Transverse colon (tissue), 4 donors: ENCODE data around the gene SUPT5H. TPM values are rescaled to one million over a fixed set of nuclear protein-coding genes. Genes with fewer than 3 reads are reported as not detected.

ENCODE experiments used
- DNase-seq: peaks from one replicate; pipeline ENCODE4 v3.0.0-alpha.2; 2019
- H3K27ac ChIP-seq, 4 donors: fragments of 200-600 bp; sonication (generic); 2 replicates each; pipeline ENCODE4 v1.5.1; 2016 to 2018; ENCODE audit warnings: inconsistent platforms in 4 of 4
- H3K27me3 ChIP-seq: fragments of 200-600 bp; sonication (generic); 2 replicates; pipeline ENCODE4 v1.5.1; 2017; ENCODE audit warnings: inconsistent platforms
- H3K36me3 ChIP-seq, 4 donors: fragments of 200-600 bp; sonication (generic); 2 replicates each; pipeline ENCODE4 v1.5.1; 2017 to 2019; ENCODE audit warnings: inconsistent platforms in 4 of 4
- H3K4me1 ChIP-seq, 4 donors: fragments of 200-600 bp; sonication (generic); 2 replicates each; pipeline ENCODE4 v1.5.1; 2017 to 2020; ENCODE audit warnings: inconsistent platforms in 4 of 4
- H3K4me3 ChIP-seq, 4 donors: fragments of 200-600 bp; sonication (generic); 1 replicate in 1 of 4; 2 replicates in 3 of 4; pipeline versions ENCODE4 v1.5.1 to v1.6.1; 2017 to 2019; ENCODE audit warnings: inconsistent platforms in 4 of 4
- H3K9me3 ChIP-seq, 2 donors: fragments of 200-600 bp; sonication (generic); 2 replicates each; pipeline ENCODE4 v1.5.1; 2017 to 2019; ENCODE audit warnings: inconsistent platforms in 2 of 2
- EP300 ChIP-seq: sonication (generic); formaldehyde crosslinking; IDR thresholded peaks from one replicate; pipeline ENCODE4 v1.6.1; 2017; ENCODE audit warnings: antibody characterized with exemption, low read depth
- POLR2A ChIP-seq: fragments of 450-650 bp; IDR thresholded peaks from one replicate; pipeline ENCODE4 v1.6.1; 2016; ENCODE audit warnings: antibody characterized with exemption, mild to moderate bottlenecking, moderate library complexity
- POLR2AphosphoS5 ChIP-seq, 3 donors: sonication (generic); formaldehyde crosslinking; IDR thresholded peaks; one replicate each; pipeline ENCODE4 v1.6.1; 2016; ENCODE audit warnings: antibody characterized with exemption in 3 of 3
- WGBS, 2 donors: methylation state at CpG; one replicate each; pipeline ENCODE4 v1.1.5; 2018; ENCODE audit warnings: low coverage in 1 of 2; 5-methylcytosine and 5-hydroxymethylcytosine counted together
- in situ Hi-C, 4 donors: fragments of 200-750 bp; cut with MboI; loops; one replicate each; pipeline versions ENCODE4 v1.15.0 to v1.15.1; 2017; ENCODE audit warnings: low sequenced_read_pairs in 3 of 4, low pct_ligation_motif_present in 1 of 4, low pct_unique_long_range_greater_than_20kb in 1 of 4
- intact Hi-C: fragments of 100-400 bp; cut with DNase I; formaldehyde crosslinking; loops from one replicate; pipeline ENCODE4 v1.15.1; 2023; ENCODE audit warnings: low total_unique reads
- total RNA-seq, 4 donors: library from RNA; depleted of rRNA; stranded (reverse); fragments of >200 nt; gene quantifications; one replicate each; pipeline ENCODE4 v1.1.0, GENCODE V29; 2016
- TF ChIP-seq, protein P1 (sequence below), 5 experiments: fragments of 200-600 bp in 3 of 5; fragments of 450-650 bp in 2 of 5; sonication (generic) in 3 of 5; IDR thresholded peaks; 1 replicate in 2 of 5; 2 replicates in 3 of 5; pipeline ENCODE4 v1.5.1; 2016 to 2017; ENCODE audit warnings: antibody characterized with exemption in 5 of 5, inconsistent platforms in 3 of 5, mild to moderate bottlenecking in 2 of 5, moderate library complexity in 1 of 5

The SUPT5H gene
- total RNA-seq, 4 donors from 2014 or later: 97.1 to 161 (median 125) TPM

DNA sequence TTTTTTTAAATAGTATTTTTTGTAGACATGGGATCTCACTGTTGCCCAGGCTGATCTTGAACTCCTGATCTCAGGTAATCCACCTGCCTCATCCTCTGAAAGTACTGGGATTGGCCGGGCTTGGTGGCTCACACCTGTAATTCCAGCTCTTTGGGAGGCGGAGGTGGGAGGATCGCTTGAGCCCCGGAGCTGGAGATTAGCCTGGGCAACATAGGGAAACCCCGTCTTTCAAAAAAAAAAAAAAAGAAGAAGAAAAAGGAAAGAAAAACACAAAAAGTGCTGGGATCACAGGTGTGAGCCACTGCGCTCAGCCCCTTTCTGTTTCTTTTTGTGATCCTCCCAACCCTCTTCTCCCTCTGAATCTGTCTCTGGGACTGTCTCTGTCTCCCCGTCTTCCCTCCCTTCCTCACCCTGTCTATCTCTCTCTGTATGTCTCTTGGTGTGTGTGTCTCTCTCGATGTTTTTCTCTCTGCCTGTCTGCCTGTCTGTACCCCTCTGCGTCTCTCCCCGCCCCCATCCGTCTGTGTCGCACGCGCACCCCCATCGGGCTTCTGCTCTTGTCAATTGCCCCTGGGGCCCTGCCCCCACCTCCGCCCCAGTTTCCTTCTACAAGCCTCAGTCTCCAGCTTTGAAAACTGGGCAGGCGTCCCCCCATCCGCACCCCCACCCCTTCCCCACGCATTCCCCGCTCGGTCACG, 39.3 kb upstream of the SUPT5H start:
- TF ChIP-seq, protein P1, sequence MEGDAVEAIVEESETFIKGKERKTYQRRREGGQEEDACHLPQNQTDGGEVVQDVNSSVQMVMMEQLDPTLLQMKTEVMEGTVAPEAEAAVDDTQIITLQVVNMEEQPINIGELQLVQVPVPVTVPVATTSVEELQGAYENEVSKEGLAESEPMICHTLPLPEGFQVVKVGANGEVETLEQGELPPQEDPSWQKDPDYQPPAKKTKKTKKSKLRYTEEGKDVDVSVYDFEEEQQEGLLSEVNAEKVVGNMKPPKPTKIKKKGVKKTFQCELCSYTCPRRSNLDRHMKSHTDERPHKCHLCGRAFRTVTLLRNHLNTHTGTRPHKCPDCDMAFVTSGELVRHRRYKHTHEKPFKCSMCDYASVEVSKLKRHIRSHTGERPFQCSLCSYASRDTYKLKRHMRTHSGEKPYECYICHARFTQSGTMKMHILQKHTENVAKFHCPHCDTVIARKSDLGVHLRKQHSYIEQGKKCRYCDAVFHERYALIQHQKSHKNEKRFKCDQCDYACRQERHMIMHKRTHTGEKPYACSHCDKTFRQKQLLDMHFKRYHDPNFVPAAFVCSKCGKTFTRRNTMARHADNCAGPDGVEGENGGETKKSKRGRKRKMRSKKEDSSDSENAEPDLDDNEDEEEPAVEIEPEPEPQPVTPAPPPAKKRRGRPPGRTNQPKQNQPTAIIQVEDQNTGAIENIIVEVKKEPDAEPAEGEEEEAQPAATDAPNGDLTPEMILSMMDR (IDR thresholded peaks at IDR 0.05): no peak
- TF ChIP-seq POLR2A: no peak
- no peak for TF ChIP-seq EP300
- peak in 2 of 3 donors; percentile 10 to 31 for TF ChIP-seq POLR2AphosphoS5 (IDR thresholded peaks at IDR 0.05)
- 16 to 33% methylated on average over 8 to 22 of the region's 22 CpGs for WGBS, 2 donors
- peak overlapping the region; percentile 98 to 100 (median 99) for H3K27ac ChIP-seq
- in situ Hi-C loops: no loop called here
- no peaks in the 10 kb centered on the region for H3K27me3 ChIP-seq
- peak overlapping the region; percentile 5 to 86 (median 74) for H3K4me3 ChIP-seq
- intact Hi-C loops: no loop called here
- peak; percentile 89 for DNase-seq
- H3K4me1 ChIP-seq: peaks cover 29 to 61% (median 58%) of the 10 kb centered on the region in 4 donors
- H3K36me3 ChIP-seq: peaks cover 0 to 14% (median 8%) of the 10 kb centered on the region in 4 donors
- H3K9me3 ChIP-seq: no peaks in the 10 kb centered on the region

DNA sequence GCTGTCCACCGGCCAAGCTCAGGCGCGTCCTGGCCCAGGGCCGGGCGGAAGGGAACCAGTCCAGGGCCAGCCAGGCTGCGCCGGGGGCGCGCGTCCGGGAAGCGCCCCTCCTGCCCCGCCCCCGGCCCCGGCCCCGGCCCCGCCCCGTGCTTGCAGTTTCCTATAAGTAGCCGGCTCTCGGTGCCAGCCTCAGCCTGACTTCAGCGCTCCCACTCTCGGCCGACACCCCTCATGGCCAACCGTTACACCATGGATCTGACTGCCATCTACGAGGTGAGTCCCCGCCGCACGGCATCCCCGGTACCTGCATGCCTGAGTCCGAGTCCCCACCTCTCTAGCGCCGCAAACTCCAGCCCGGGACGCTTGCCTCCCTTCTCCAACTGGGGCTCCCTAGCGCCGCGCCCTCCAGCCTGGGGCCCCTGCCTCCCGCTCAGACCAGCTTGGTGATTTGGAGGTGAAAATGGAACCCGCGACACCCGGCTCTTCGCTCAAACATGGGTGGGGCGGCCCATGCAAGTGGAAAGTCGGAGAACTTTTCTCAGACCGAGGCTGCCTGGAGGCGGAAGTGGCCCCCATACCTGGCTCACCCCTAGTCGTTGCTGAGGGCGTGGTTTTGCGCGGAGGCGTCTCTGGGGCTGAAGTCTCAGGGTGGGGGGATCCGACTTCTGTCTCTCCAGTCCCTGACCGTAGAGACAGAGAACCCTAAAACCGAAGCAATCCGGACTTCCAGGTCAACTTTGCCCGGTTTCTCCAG, 38.5 kb upstream of the SUPT5H start, which contains the start of gene ZFP36:
Gene ZFP36, plus strand, starts transcription at position 192 of the 754 bp plus-strand sequence. Its CDS starts 58 bp downstream, at position 250.
- H3K36me3 ChIP-seq: peaks cover 0 to 14% (median 8%) of the 10 kb centered on the region in 4 donors
- peaks cover 27 to 60% (median 57%) of the 10 kb centered on the region in 4 donors for H3K4me1 ChIP-seq
- DNase-seq: peak; percentile 96
- TF ChIP-seq POLR2AphosphoS5 (IDR thresholded peaks at IDR 0.05): peak; percentile 100
- TF ChIP-seq, protein P1 (IDR thresholded peaks at IDR 0.05): peak in 2 of 5 experiments; percentile 3 to 12
- TF ChIP-seq POLR2A: peak; percentile 100
- TF ChIP-seq EP300: peak; percentile 62
- intact Hi-C loops (no loop called here), in situ Hi-C loops (no loop called here)
- no peaks in the 10 kb centered on the region for H3K9me3 ChIP-seq
- peak within 1 kb of the TSS; percentile 66 to 86 (median 84) for H3K4me3 ChIP-seq
- no peaks in the 10 kb centered on the region for H3K27me3 ChIP-seq
- WGBS, 2 donors: 1% methylated on average over 37 of the region's 56 CpGs; no CpG with 5 or more reads in 1 of the 2 donors
- peak within 1 kb of the TSS; percentile 98 to 100 (median 99) for H3K27ac ChIP-seq

DNA sequence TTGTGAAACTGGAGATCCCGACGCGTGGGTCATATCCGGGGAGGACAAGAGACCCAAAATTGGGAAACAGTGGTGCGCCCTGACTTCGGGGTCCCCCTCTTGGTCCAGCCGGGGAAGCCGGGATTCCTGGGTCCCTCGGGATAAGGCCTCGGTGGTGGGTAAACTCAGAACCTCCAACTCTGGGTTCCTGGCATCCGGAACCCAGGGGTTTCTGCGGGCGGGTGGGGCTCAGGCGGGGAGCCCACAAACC, 38.0 kb upstream of the SUPT5H start:
- intact Hi-C loops: no loop called here
- H3K9me3 ChIP-seq: no peaks in the 10 kb centered on the region
- H3K4me1 ChIP-seq: peaks cover 22 to 55% (median 52%) of the 10 kb centered on the region in 4 donors
- H3K4me3 ChIP-seq: peak overlapping the region; percentile 66 to 86 (median 84)
- WGBS, 2 donors: 0% methylated on average over 1 to 10 of the region's 14 CpGs
- H3K27me3 ChIP-seq: no peaks in the 10 kb centered on the region
- peaks cover 0 to 14% (median 8%) of the 10 kb centered on the region in 4 donors for H3K36me3 ChIP-seq
- no peak for DNase-seq
- in situ Hi-C loops: no loop called here
- peak overlapping the region; percentile 98 to 100 (median 99) for H3K27ac ChIP-seq
- TF ChIP-seq, protein P1 (IDR thresholded peaks at IDR 0.05): no peak
- no peak for TF ChIP-seq POLR2AphosphoS5 (IDR thresholded peaks at IDR 0.05)
- TF ChIP-seq EP300: no peak
- no peak for TF ChIP-seq POLR2A
